ENCODE results near the gene CYP2C9. TPM values are rescaled to one million over a fixed set of nuclear protein-coding genes. Genes with fewer than 3 reads are reported as not detected.

CYP2C9 gene
- total RNA-seq, 1 donor from 2014 or later, result 0.12 TPM

GRCh38 chr10:94989192-94989591 is 50.7 kb downstream of the CYP2C9 start:
- no peak for TF ChIP-seq CTCF (IDR thresholded peaks at IDR 0.05)
- no peaks in the 10 kb centered on the region for H3K4me1 Mint-ChIP-seq (ENCODE audit: low read depth)
- no peak for DNase-seq (ENCODE audit: low spot score)

GRCh38 chr10:94991243-94991888 is 52.9 kb downstream of the CYP2C9 start:
- no peaks in the 10 kb centered on the region for H3K4me1 Mint-ChIP-seq (ENCODE audit: low read depth)
- H3K27me3 Mint-ChIP-seq (ENCODE audit: low read depth), result peaks cover 4% of the 10 kb centered on the region
- peaks cover 16% of the 10 kb centered on the region for H3K9me3 Mint-ChIP-seq (ENCODE audit: low read depth)
- no peak overlapping the region for H3K27ac Mint-ChIP-seq (ENCODE audit: unreplicated experiment)
- no peak overlapping the region for H3K4me3 Mint-ChIP-seq (ENCODE audit: unreplicated experiment)
- DNase-seq (ENCODE audit: low spot score), result no peak
- H3K36me3 Mint-ChIP-seq (ENCODE audit: low read depth), result no peaks in the 10 kb centered on the region
- no peak for TF ChIP-seq CTCF (IDR thresholded peaks at IDR 0.05)

More at GRCh38 chr10:94989192-94989591, 50.7 kb downstream of the CYP2C9 start:
- no peaks in the 10 kb centered on the region for H3K36me3 Mint-ChIP-seq (ENCODE audit: low read depth)
- H3K4me3 Mint-ChIP-seq (ENCODE audit: unreplicated experiment), result no peak overlapping the region
- H3K27ac Mint-ChIP-seq (ENCODE audit: unreplicated experiment), result no peak overlapping the region
- H3K9me3 Mint-ChIP-seq (ENCODE audit: low read depth), result peaks cover 16% of the 10 kb centered on the region
- no peaks in the 10 kb centered on the region for H3K27me3 Mint-ChIP-seq (ENCODE audit: low read depth)

- no peak overlapping the region for H3K4me3 Mint-ChIP-seq (ENCODE audit: unreplicated experiment)
- no peak for DNase-seq (ENCODE audit: low spot score)
- H3K4me1 Mint-ChIP-seq (ENCODE audit: low read depth), result no peaks in the 10 kb centered on the region
- H3K27ac Mint-ChIP-seq (ENCODE audit: unreplicated experiment), result no peak overlapping the region
- H3K27me3 Mint-ChIP-seq (ENCODE audit: low read depth), result peaks cover 4% of the 10 kb centered on the region
- no peak for TF ChIP-seq CTCF (IDR thresholded peaks at IDR 0.05)
- no peaks in the 10 kb centered on the region for H3K36me3 Mint-ChIP-seq (ENCODE audit: low read depth)
- peaks cover 16% of the 10 kb centered on the region for H3K9me3 Mint-ChIP-seq (ENCODE audit: low read depth)
Measured at GRCh38 chr10:94992811-94993210, 54.4 kb downstream of the CYP2C9 start.

GRCh38 chr10:94997741-94998174 is 59.3 kb downstream of the CYP2C9 start:
- H3K36me3 Mint-ChIP-seq (ENCODE audit: low read depth), result no peaks in the 10 kb centered on the region
- H3K4me3 Mint-ChIP-seq (ENCODE audit: unreplicated experiment), result no peak overlapping the region
- no peak overlapping the region for H3K27ac Mint-ChIP-seq (ENCODE audit: unreplicated experiment)
- H3K4me1 Mint-ChIP-seq (ENCODE audit: low read depth), result no peaks in the 10 kb centered on the region
- no peak for TF ChIP-seq CTCF (IDR thresholded peaks at IDR 0.05)
- DNase-seq (ENCODE audit: low spot score), result no peak
- H3K9me3 Mint-ChIP-seq (ENCODE audit: low read depth), result no peaks in the 10 kb centered on the region
- H3K27me3 Mint-ChIP-seq (ENCODE audit: low read depth), result peaks cover 4% of the 10 kb centered on the region

GRCh38 chr10:95026461-95026860 is 88.0 kb downstream of the CYP2C9 start:
- no peaks in the 10 kb centered on the region for H3K36me3 Mint-ChIP-seq (ENCODE audit: low read depth)
- H3K4me3 Mint-ChIP-seq (ENCODE audit: unreplicated experiment), result no peak overlapping the region
- no peaks in the 10 kb centered on the region for H3K4me1 Mint-ChIP-seq (ENCODE audit: low read depth)
- peaks cover 2% of the 10 kb centered on the region for H3K9me3 Mint-ChIP-seq (ENCODE audit: low read depth)
- H3K27me3 Mint-ChIP-seq (ENCODE audit: low read depth), result peaks cover 5% of the 10 kb centered on the region
- TF ChIP-seq CTCF (IDR thresholded peaks at IDR 0.05), result no peak
- no peak for DNase-seq (ENCODE audit: low spot score)
- H3K27ac Mint-ChIP-seq (ENCODE audit: unreplicated experiment), result no peak overlapping the region
